Astrocyte (in vitro differentiated cells and primary cell): ENCODE data around the gene PPP1R2. TPM values are rescaled to one million over a fixed set of nuclear protein-coding genes. Genes with fewer than 3 reads are reported as not detected.
A peak's percentile ranks its signal among the peaks of the same experiment; 100 is the strongest.

Source experiments
- DNase-seq: peaks from one replicate; pipeline ENCODE4 v3.0.0-alpha.2; 2010; ENCODE audit warnings: low read depth
- FAIRE-seq: peaks from 2 replicates; lab custom pipeline; 2011; peaks lifted over from hg19 to GRCh38; lab: Jason Lieb, UNC
- H2AFZ ChIP-seq: 2 replicates; pipeline ENCODE4 v1.6.0; 2012; ENCODE audit warnings: low read depth, low read length, inconsistent platforms
- H3K27ac ChIP-seq: 2 replicates; pipeline ENCODE4 v1.5.1; 2011; ENCODE audit warnings: low read depth, low read length, inconsistent platforms
- H3K27me3 ChIP-seq: 2 replicates; pipeline ENCODE4 v1.6.0; 2011; ENCODE audit warnings: low read length, inconsistent platforms; ENCODE audit not compliant: insufficient read depth
- H3K36me3 ChIP-seq: 2 replicates; pipeline ENCODE4 v1.5.1; 2011; ENCODE audit warnings: low read length, inconsistent platforms; ENCODE audit not compliant: insufficient read depth
- H3K4me1 ChIP-seq: 2 replicates; pipeline ENCODE4 v1.5.1; 2011; ENCODE audit warnings: low read length, inconsistent platforms; ENCODE audit not compliant: insufficient read depth
- H3K4me2 ChIP-seq: 2 replicates; pipeline ENCODE4 v1.6.0; 2012; ENCODE audit warnings: low read length, inconsistent platforms
- H3K4me3 ChIP-seq: 2 replicates; pipeline ENCODE4 v1.5.1; 2011; ENCODE audit warnings: low read depth, mild to moderate bottlenecking, low read length, inconsistent platforms; ENCODE audit not compliant: insufficient read depth
- H3K79me2 ChIP-seq: 2 replicates; pipeline ENCODE4 v1.6.0; 2012; ENCODE audit warnings: mild to moderate bottlenecking, low read length, inconsistent platforms; ENCODE audit not compliant: insufficient read depth
- H3K9ac ChIP-seq: 2 replicates; pipeline ENCODE4 v1.6.0; 2012; ENCODE audit warnings: mild to moderate bottlenecking, low read length, inconsistent platforms
- H3K9me3 ChIP-seq: 2 replicates; pipeline ENCODE4 v1.5.1; 2012; ENCODE audit warnings: low read depth, mild to moderate bottlenecking, low read length, inconsistent platforms; ENCODE audit not compliant: insufficient read depth
- H4K20me1 ChIP-seq: 2 replicates; pipeline ENCODE4 v1.6.0; 2012; ENCODE audit warnings: low read length, inconsistent platforms; ENCODE audit not compliant: insufficient read depth
- H3K27ac Mint-ChIP-seq: one replicate; pipeline ENCODE4 v1.8.0; 2021; ENCODE audit warnings: mild to moderate bottlenecking, mixed read lengths; ENCODE audit not compliant: unreplicated experiment
- H3K27me3 Mint-ChIP-seq: one replicate; pipeline ENCODE4 v1.8.0; 2021; ENCODE audit warnings: low read depth, mixed read lengths; ENCODE audit not compliant: unreplicated experiment
- H3K36me3 Mint-ChIP-seq: one replicate; pipeline ENCODE4 v1.8.0; 2021; ENCODE audit warnings: low read depth, mixed read lengths; ENCODE audit not compliant: unreplicated experiment
- H3K4me1 Mint-ChIP-seq: one replicate; pipeline ENCODE4 v1.8.0; 2021; ENCODE audit warnings: low read depth, mixed read lengths; ENCODE audit not compliant: unreplicated experiment
- H3K4me3 Mint-ChIP-seq: one replicate; pipeline ENCODE4 v1.8.0; 2021; ENCODE audit warnings: mild to moderate bottlenecking, moderate library complexity, mixed read lengths; ENCODE audit not compliant: unreplicated experiment
- H3K9me3 Mint-ChIP-seq: one replicate; pipeline ENCODE4 v1.8.0; 2021; ENCODE audit warnings: mild to moderate bottlenecking, mixed read lengths; ENCODE audit not compliant: unreplicated experiment
- CTCF ChIP-seq: IDR thresholded peaks from 2 replicates; pipeline ENCODE4 v1.5.1; 2011; ENCODE audit warnings: low read depth, mild to moderate bottlenecking, inconsistent platforms, low read length, moderate library complexity; ENCODE audit not compliant: insufficient read depth
- EZH2 ChIP-seq: IDR thresholded peaks from 2 replicates; pipeline ENCODE4 v1.6.1; 2012; ENCODE audit warnings: mild to moderate bottlenecking, low read length, inconsistent platforms; ENCODE audit not compliant: insufficient read depth
- total RNA-seq: library from RNA; stranded (reverse); gene quantifications from 2 replicates; pipeline ENCODE4 v1.2.1, GENCODE V29; 2021

The PPP1R2 gene
- total RNA-seq, 1 donor from 2014 or later, result 34.5 TPM

- peaks cover 55% of the 10 kb centered on the region for H4K20me1 ChIP-seq
- Mint-ChIP-seq H3K4me1 (peaks cover 9% of the 10 kb centered on the region), H3K4me3 (peak overlapping the region; percentile 87), H3K27me3 (peaks cover 4% of the 10 kb centered on the region), H3K9me3 (no peaks in the 10 kb centered on the region), H3K27ac (no peak overlapping the region), H3K36me3 (peaks cover 2% of the 10 kb centered on the region)
- no peaks in the 10 kb centered on the region for H3K36me3 ChIP-seq
- no peaks in the 10 kb centered on the region for H3K27me3 ChIP-seq
- H3K9me3 ChIP-seq, result no peaks in the 10 kb centered on the region
- no peak overlapping the region for H2AFZ ChIP-seq
- FAIRE-seq, result no peak
- H3K27ac ChIP-seq, result no peak overlapping the region
- DNase-seq, result no peak
- H3K4me2 ChIP-seq, result no peak overlapping the region
- no peak for TF ChIP-seq EZH2
- TF ChIP-seq CTCF, result no peak
- H3K4me1 ChIP-seq, result peaks cover 13% of the 10 kb centered on the region
- H3K9ac ChIP-seq, result no peak overlapping the region
- H3K79me2 ChIP-seq, result peaks cover 75% of the 10 kb centered on the region
- H3K4me3 ChIP-seq, result no peak overlapping the region
Measured at GRCh38 chr3:195540511-195540910, 2.6 kb downstream of the PPP1R2 start.

- Histone ChIP-seq H3K9ac (no peak overlapping the region), H3K27ac (no peak overlapping the region), H3K9me3 (no peaks in the 10 kb centered on the region), H2AFZ (no peak overlapping the region), H3K27me3 (no peaks in the 10 kb centered on the region), H3K4me2 (no peak overlapping the region), H3K36me3 (no peaks in the 10 kb centered on the region), H4K20me1 (peaks cover 59% of the 10 kb centered on the region), H3K4me1 (peaks cover 13% of the 10 kb centered on the region), H3K4me3 (no peak overlapping the region), H3K79me2 (peaks cover 80% of the 10 kb centered on the region)
- H3K4me3 Mint-ChIP-seq, result peak overlapping the region; percentile 87
- FAIRE-seq, result no peak
- peaks cover 9% of the 10 kb centered on the region for H3K4me1 Mint-ChIP-seq
- H3K27ac Mint-ChIP-seq, result no peak overlapping the region
- H3K36me3 Mint-ChIP-seq, result peaks cover 2% of the 10 kb centered on the region
- H3K27me3 Mint-ChIP-seq, result peaks cover 4% of the 10 kb centered on the region
- H3K9me3 Mint-ChIP-seq, result no peaks in the 10 kb centered on the region
- TF ChIP-seq EZH2, result no peak
- no peak for TF ChIP-seq CTCF
- DNase-seq, result no peak
Measured at GRCh38 chr3:195540027-195540426, 3.1 kb downstream of the PPP1R2 start.

- Mint-ChIP-seq H3K4me1 (peaks cover 9% of the 10 kb centered on the region), H3K27ac (no peak overlapping the region), H3K27me3 (peaks cover 4% of the 10 kb centered on the region), H3K4me3 (no peak overlapping the region), H3K36me3 (peaks cover 4% of the 10 kb centered on the region), H3K9me3 (no peaks in the 10 kb centered on the region)
- H3K27ac ChIP-seq, result no peak overlapping the region
- H3K9ac ChIP-seq, result no peak overlapping the region
- H3K9me3 ChIP-seq, result no peaks in the 10 kb centered on the region
- FAIRE-seq, result no peak
- no peak overlapping the region for H3K4me2 ChIP-seq
- no peak overlapping the region for H2AFZ ChIP-seq
- no peaks in the 10 kb centered on the region for H3K36me3 ChIP-seq
- DNase-seq, result no peak
- H3K27me3 ChIP-seq, result no peaks in the 10 kb centered on the region
- no peak overlapping the region for H3K4me3 ChIP-seq
- H4K20me1 ChIP-seq, result peaks cover 64% of the 10 kb centered on the region
- TF ChIP-seq EZH2 (no peak), CTCF (no peak)
- peaks cover 85% of the 10 kb centered on the region for H3K79me2 ChIP-seq
- H3K4me1 ChIP-seq, result peaks cover 13% of the 10 kb centered on the region
Measured at GRCh38 chr3:195539479-195539878, 3.6 kb downstream of the PPP1R2 start.
